K562 (cell line): ENCODE data around the gene STK16.

Experiments
- BRF2 ChIP-seq: IDR thresholded peaks from 3 replicates; pipeline ENCODE4 v1.6.1; 2011; ENCODE audit warnings: borderline replicate concordance, mild to moderate bottlenecking; ENCODE audit not compliant: insufficient read length, insufficient read depth
- CHD7 ChIP-seq: fragments of 200-600 bp; sonication (generic); IDR thresholded peaks from one replicate; pipeline ENCODE4 v1.6.1; 2012; ENCODE audit warnings: mild to moderate bottlenecking, low read depth, low read length, inconsistent platforms
- CTCF ChIP-seq, 3 experiments: IDR thresholded peaks in 2 of 3; conservative IDR thresholded peaks in 1 of 3; 2 replicates each; pipeline ENCODE4 v1.5.1; 2011 to 2012; ENCODE audit warnings: low read length in 3 of 3, mild to moderate bottlenecking in 3 of 3, control low read depth in 2 of 3, improper control_type of control experiment in 1 of 3, inconsistent platforms in 1 of 3, low read depth in 1 of 3, mixed read lengths in 1 of 3, moderate library complexity in 1 of 3; ENCODE audit not compliant: insufficient read depth in 2 of 3
- ETV6 ChIP-seq, 3 experiments: fragments of 150-350 bp in 1 of 3; sonication (generic) in 1 of 3; formaldehyde crosslinking in 1 of 3; IDR thresholded peaks; 2 replicates each; pipeline versions ENCODE4 v1.6.1 to v1.8.0; 2014 to 2022; ENCODE audit warnings: borderline replicate concordance in 2 of 3, low read depth in 2 of 3, antibody characterized with exemption in 1 of 3, low read length in 1 of 3, mild to moderate bottlenecking in 1 of 3, missing genetic modification reagents in 1 of 3
- FOXK2 ChIP-seq, 2 experiments: fragments of 450-650 bp; IDR thresholded peaks in 1 of 2; conservative IDR thresholded peaks in 1 of 2; 2 replicates each; pipeline ENCODE4 v1.6.1; 2016; ENCODE audit warnings: low read depth in 2 of 2, mild to moderate bottlenecking in 1 of 2
- HNRNPH1 ChIP-seq: fragments of 200-400 bp; formaldehyde crosslinking; optimal IDR thresholded peaks from 2 replicates; pipeline ENCODE3; 2017; ENCODE audit warnings: low read depth, mild to moderate bottlenecking, low read length, moderate library complexity
- NR1H2 ChIP-seq: sonication (generic); formaldehyde crosslinking; IDR thresholded peaks from 2 replicates; pipeline ENCODE4 v1.4.0; 2020; ENCODE audit warnings: mild to moderate bottlenecking, missing genetic modification reagents
- SMC3 ChIP-seq: conservative IDR thresholded peaks from 2 replicates; pipeline ENCODE4 v1.6.1; 2011; ENCODE audit warnings: low read depth, low read length, improper control_type of control experiment; ENCODE audit not compliant: insufficient read depth
- SREBF2 ChIP-seq: sonication (generic); formaldehyde crosslinking; IDR thresholded peaks from 2 replicates; pipeline ENCODE4 v1.4.0; 2020; ENCODE audit warnings: mild to moderate bottlenecking, missing genetic modification reagents
- SRSF9 ChIP-seq: fragments of 200-400 bp; formaldehyde crosslinking; IDR thresholded peaks from 2 replicates; pipeline ENCODE4 v1.6.1; 2017; ENCODE audit warnings: low read depth, low read length, borderline replicate concordance
- YY1 ChIP-seq, 3 experiments: IDR thresholded peaks; 2 replicates each; pipeline ENCODE4 v1.6.1; 2011; ENCODE audit warnings: low read length in 2 of 3, mild to moderate bottlenecking in 2 of 3, moderate library complexity in 2 of 3, borderline replicate concordance in 1 of 3, control low read depth in 1 of 3, low read depth in 1 of 3; ENCODE audit not compliant: insufficient read depth in 3 of 3, insufficient replicate concordance in 2 of 3, control insufficient read depth in 1 of 3, insufficient read length in 1 of 3; ENCODE audit errors: extremely low read depth in 1 of 3
- TF ChIP-seq, protein P1 (sequence below): fragments of 250-450 bp; sonication (Bioruptor Pico); IDR thresholded peaks from 2 replicates; pipeline ENCODE4 v1.5.0; 2020; ENCODE audit warnings: mild to moderate bottlenecking, borderline replicate concordance

GRCh38 chr2:219204425-219205164 lies 40.7 kb upstream of the STK16 start:
- no peak for TF ChIP-seq CTCF (IDR thresholded peaks at IDR 0.05 in 2 of 3, conservative IDR thresholded peaks at IDR 0.05 in 1 of 3; ENCODE audit: insufficient read depth in 2 of 3, low read depth in 1 of 3, low read length in 3 of 3)
- no peak for TF ChIP-seq HNRNPH1
- TF ChIP-seq, protein P1, sequence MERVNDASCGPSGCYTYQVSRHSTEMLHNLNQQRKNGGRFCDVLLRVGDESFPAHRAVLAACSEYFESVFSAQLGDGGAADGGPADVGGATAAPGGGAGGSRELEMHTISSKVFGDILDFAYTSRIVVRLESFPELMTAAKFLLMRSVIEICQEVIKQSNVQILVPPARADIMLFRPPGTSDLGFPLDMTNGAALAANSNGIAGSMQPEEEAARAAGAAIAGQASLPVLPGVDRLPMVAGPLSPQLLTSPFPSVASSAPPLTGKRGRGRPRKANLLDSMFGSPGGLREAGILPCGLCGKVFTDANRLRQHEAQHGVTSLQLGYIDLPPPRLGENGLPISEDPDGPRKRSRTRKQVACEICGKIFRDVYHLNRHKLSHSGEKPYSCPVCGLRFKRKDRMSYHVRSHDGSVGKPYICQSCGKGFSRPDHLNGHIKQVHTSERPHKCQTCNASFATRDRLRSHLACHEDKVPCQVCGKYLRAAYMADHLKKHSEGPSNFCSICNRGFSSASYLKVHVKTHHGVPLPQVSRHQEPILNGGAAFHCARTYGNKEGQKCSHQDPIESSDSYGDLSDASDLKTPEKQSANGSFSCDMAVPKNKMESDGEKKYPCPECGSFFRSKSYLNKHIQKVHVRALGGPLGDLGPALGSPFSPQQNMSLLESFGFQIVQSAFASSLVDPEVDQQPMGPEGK (CRISPR knock-in tag), result no peak
- TF ChIP-seq BRF2, result no peak
- TF ChIP-seq SMC3, result no peak
- TF ChIP-seq SRSF9, result no peak
- no peak for TF ChIP-seq SREBF2
- TF ChIP-seq FOXK2 (conservative IDR thresholded peaks at IDR 0.05 in 1 of 2, IDR thresholded peaks at IDR 0.05 in 1 of 2; ENCODE audit: low read depth in 2 of 2), result no peak
- no peak for TF ChIP-seq CHD7
- no peak for TF ChIP-seq YY1 (IDR thresholded peaks at IDR 0.05; ENCODE audit: borderline replicate concordance in 1 of 3, control insufficient read depth in 1 of 3, extremely low read depth in 1 of 3, insufficient read depth in 3 of 3, insufficient read length in 1 of 3, insufficient replicate concordance in 2 of 3, low read depth in 1 of 3, low read length in 2 of 3)
- no peak for TF ChIP-seq ETV6 (IDR thresholded peaks at IDR 0.05; ENCODE audit: borderline replicate concordance in 1 of 2, low read depth in 2 of 2, low read length in 1 of 2)
- TF ChIP-seq ETV6 (CRISPR knock-in tag; IDR thresholded peaks at IDR 0.05; ENCODE audit: borderline replicate concordance), result no peak
- no peak for TF ChIP-seq NR1H2 (CRISPR knock-in tag)
